ENCODE data around the gene UTF1. TPM values are rescaled to one million over a fixed set of nuclear protein-coding genes. Genes with fewer than 3 reads are reported as not detected.

The UTF1 gene
- polyA plus RNA-seq, 1 donor from 2014 or later, result not detected

DNA sequence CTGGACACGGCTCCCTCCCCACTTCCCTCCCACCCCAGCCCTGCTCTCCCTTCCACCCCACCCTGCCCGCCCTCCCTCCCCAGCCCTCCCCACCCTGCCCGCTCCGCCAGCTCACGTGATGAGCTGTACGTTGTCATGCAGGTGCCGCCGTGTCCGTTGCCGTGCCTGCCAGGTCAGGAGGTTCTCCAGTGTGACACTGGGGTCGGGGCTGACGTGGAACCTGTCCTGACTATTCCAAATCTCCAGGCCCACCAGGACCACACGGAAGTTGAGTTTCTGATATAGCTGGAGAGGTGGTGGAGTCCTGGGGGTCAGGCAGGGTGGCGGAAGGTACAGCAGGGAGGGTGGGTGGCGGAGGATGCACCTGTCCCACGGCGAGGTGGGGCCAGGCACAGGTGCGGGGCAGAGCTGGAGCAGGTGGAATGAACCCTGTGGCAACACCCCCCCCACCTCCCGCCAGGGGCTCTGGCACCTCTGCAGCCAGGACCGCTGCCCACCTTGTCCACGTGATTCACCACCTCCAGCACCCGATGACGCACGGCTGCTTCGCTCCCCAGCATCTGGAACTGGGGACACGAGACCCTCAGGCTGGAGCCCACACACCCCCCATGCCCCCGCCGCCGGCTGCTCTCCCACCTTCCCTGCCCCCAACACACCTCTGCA lies 42.4 kb downstream of the UTF1 start:
- H3K9me2 ChIP-seq (ENCODE audit: insufficient read depth, low read length), result no peaks in the 10 kb centered on the region
- no peak overlapping the region for H3K4me2 ChIP-seq (ENCODE audit: low read length)
- H3K9ac ChIP-seq (ENCODE audit: low read length), result no peak overlapping the region
- H3K9me3 ChIP-seq (ENCODE audit: low read length), result no peaks in the 10 kb centered on the region
- no peaks in the 10 kb centered on the region for H3K36me3 ChIP-seq (ENCODE audit: insufficient read depth, low read length)
- H4K20me1 ChIP-seq (ENCODE audit: insufficient read depth), result no peaks in the 10 kb centered on the region
- no peak overlapping the region for H2AFZ ChIP-seq (ENCODE audit: low read depth, low read length)
- no peaks in the 10 kb centered on the region for H3K79me2 ChIP-seq (replicated peaks; ENCODE audit: insufficient read depth, low read length)
- H3K4me3 ChIP-seq (ENCODE audit: low read length), result no peak overlapping the region
- no peaks in the 10 kb centered on the region for H3F3A ChIP-seq (ENCODE audit: insufficient read depth, low read length, poor library complexity, severe bottlenecking)
- TF ChIP-seq TAF1 (IDR thresholded peaks at IDR 0.05; ENCODE audit: low read depth), result no peak
- no peak for TF ChIP-seq RAD21 (conservative IDR thresholded peaks at IDR 0.05)
- TF ChIP-seq, protein P1, sequence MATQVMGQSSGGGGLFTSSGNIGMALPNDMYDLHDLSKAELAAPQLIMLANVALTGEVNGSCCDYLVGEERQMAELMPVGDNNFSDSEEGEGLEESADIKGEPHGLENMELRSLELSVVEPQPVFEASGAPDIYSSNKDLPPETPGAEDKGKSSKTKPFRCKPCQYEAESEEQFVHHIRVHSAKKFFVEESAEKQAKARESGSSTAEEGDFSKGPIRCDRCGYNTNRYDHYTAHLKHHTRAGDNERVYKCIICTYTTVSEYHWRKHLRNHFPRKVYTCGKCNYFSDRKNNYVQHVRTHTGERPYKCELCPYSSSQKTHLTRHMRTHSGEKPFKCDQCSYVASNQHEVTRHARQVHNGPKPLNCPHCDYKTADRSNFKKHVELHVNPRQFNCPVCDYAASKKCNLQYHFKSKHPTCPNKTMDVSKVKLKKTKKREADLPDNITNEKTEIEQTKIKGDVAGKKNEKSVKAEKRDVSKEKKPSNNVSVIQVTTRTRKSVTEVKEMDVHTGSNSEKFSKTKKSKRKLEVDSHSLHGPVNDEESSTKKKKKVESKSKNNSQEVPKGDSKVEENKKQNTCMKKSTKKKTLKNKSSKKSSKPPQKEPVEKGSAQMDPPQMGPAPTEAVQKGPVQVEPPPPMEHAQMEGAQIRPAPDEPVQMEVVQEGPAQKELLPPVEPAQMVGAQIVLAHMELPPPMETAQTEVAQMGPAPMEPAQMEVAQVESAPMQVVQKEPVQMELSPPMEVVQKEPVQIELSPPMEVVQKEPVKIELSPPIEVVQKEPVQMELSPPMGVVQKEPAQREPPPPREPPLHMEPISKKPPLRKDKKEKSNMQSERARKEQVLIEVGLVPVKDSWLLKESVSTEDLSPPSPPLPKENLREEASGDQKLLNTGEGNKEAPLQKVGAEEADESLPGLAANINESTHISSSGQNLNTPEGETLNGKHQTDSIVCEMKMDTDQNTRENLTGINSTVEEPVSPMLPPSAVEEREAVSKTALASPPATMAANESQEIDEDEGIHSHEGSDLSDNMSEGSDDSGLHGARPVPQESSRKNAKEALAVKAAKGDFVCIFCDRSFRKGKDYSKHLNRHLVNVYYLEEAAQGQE (IDR thresholded peaks at IDR 0.05; ENCODE audit: borderline replicate concordance), result no peak
- no peak for TF ChIP-seq EP300 (conservative IDR thresholded peaks at IDR 0.05; ENCODE audit: poor library complexity, severe bottlenecking)
- no peak for TF ChIP-seq MXI1 (conservative IDR thresholded peaks at IDR 0.05; ENCODE audit: poor library complexity, severe bottlenecking)
- TF ChIP-seq, protein P2, sequence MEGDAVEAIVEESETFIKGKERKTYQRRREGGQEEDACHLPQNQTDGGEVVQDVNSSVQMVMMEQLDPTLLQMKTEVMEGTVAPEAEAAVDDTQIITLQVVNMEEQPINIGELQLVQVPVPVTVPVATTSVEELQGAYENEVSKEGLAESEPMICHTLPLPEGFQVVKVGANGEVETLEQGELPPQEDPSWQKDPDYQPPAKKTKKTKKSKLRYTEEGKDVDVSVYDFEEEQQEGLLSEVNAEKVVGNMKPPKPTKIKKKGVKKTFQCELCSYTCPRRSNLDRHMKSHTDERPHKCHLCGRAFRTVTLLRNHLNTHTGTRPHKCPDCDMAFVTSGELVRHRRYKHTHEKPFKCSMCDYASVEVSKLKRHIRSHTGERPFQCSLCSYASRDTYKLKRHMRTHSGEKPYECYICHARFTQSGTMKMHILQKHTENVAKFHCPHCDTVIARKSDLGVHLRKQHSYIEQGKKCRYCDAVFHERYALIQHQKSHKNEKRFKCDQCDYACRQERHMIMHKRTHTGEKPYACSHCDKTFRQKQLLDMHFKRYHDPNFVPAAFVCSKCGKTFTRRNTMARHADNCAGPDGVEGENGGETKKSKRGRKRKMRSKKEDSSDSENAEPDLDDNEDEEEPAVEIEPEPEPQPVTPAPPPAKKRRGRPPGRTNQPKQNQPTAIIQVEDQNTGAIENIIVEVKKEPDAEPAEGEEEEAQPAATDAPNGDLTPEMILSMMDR (IDR thresholded peaks at IDR 0.05; ENCODE audit: poor library complexity, severe bottlenecking), result no peak
- TF ChIP-seq EZH2 (IDR thresholded peaks at IDR 0.05; ENCODE audit: borderline replicate concordance, insufficient read depth, low read length, poor library complexity, severe bottlenecking), result no peak
- TF ChIP-seq POLR2AphosphoS5 (IDR thresholded peaks at IDR 0.05), result no peak
- no peak for TF ChIP-seq SMC3 (conservative IDR thresholded peaks at IDR 0.05; ENCODE audit: poor library complexity)
- H3K27me3 ChIP-seq (ENCODE audit: insufficient read depth, low read depth, low read length), result peaks cover 10% of the 10 kb centered on the region
- no peak overlapping the region for H3K27ac ChIP-seq (ENCODE audit: low read length)

DNA sequence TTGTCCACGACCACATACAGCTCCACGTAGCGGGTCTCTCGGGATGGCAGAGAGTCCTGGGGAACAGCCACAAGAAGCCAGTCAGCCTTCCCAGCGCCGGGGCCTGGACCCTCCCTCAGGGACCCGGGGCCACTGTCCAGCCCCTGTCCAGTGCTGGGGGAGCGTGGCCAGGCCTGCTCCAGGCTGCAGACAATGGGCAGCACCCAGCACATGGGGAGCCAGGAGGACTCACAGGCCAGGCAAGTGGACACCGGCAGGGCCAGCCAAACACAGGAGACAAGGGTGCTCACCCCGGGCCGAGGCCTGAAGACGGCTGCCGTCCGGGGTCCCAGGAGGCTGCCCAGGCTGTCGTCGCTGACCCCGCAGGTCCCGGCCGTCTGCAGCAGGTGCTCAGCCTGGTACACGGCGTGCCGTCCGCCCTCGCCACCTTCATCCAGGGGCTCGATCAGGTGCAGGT lies 43.0 kb downstream of the UTF1 start:
- TF ChIP-seq EZH2 (IDR thresholded peaks at IDR 0.05; ENCODE audit: borderline replicate concordance, insufficient read depth, low read length, poor library complexity, severe bottlenecking) (no peak), POLR2AphosphoS5 (IDR thresholded peaks at IDR 0.05) (no peak), SMC3 (conservative IDR thresholded peaks at IDR 0.05; ENCODE audit: poor library complexity) (no peak), MXI1 (conservative IDR thresholded peaks at IDR 0.05; ENCODE audit: poor library complexity, severe bottlenecking) (no peak)
- TF ChIP-seq, protein P1 (IDR thresholded peaks at IDR 0.05; ENCODE audit: borderline replicate concordance), result no peak
- H2AFZ ChIP-seq (ENCODE audit: low read depth, low read length), result no peak overlapping the region
- no peaks in the 10 kb centered on the region for H3K9me2 ChIP-seq (ENCODE audit: insufficient read depth, low read length)
- peaks cover 10% of the 10 kb centered on the region for H3K27me3 ChIP-seq (ENCODE audit: insufficient read depth, low read depth, low read length)
- no peak overlapping the region for H3K27ac ChIP-seq (ENCODE audit: low read length)
- no peak overlapping the region for H3K9ac ChIP-seq (ENCODE audit: low read length)
- no peaks in the 10 kb centered on the region for H3K36me3 ChIP-seq (ENCODE audit: insufficient read depth, low read length)
- no peaks in the 10 kb centered on the region for H3K9me3 ChIP-seq (ENCODE audit: low read length)
- H3K4me3 ChIP-seq (ENCODE audit: low read length), result no peak overlapping the region
- H3F3A ChIP-seq (ENCODE audit: insufficient read depth, low read length, poor library complexity, severe bottlenecking), result no peaks in the 10 kb centered on the region
- no peak overlapping the region for H3K4me2 ChIP-seq (ENCODE audit: low read length)
- H3K79me2 ChIP-seq (replicated peaks; ENCODE audit: insufficient read depth, low read length), result no peaks in the 10 kb centered on the region
- H4K20me1 ChIP-seq (ENCODE audit: insufficient read depth), result no peaks in the 10 kb centered on the region
